Suppressor macrophage treated with lipopolysaccharide for 1 hour (primary cell): Measurements from ENCODE around the gene ZNF827.
A peak's percentile ranks its signal among the peaks of the same experiment; 100 is the strongest.

Experiments
- DNase-seq, 3 donors: peaks; one replicate each; pipeline ENCODE4 v3.0.0-alpha.2; 2020 to 2022

ZNF827 gene

GRCh38 chr4:145821766-145822165, 116.9 kb downstream of the ZNF827 start:
- no peak for DNase-seq

GRCh38 chr4:145820407-145820806, 118.2 kb downstream of the ZNF827 start:
- peak; percentile 57 to 75 (median 65) for DNase-seq

DNA sequence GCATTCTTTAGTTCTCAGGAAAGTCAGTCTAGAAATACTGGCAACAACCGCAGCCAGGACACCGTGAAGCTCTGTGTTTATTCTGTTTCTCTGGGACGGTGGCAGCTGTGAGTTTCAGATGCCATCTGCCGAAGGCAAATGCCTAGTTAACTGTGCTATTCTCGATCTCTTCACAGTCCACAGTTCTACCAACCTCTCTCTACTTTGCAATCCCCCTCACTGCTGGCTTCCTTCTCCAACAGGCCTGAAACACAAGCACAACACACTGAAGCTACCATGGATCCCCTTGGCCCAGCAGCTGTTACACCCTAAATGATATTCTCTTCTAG, 118.8 kb downstream of the ZNF827 start:
- DNase-seq: no peak

GRCh38 chr4:145819101-145819852, 119.3 kb downstream of the ZNF827 start:
- no peak for DNase-seq

DNA sequence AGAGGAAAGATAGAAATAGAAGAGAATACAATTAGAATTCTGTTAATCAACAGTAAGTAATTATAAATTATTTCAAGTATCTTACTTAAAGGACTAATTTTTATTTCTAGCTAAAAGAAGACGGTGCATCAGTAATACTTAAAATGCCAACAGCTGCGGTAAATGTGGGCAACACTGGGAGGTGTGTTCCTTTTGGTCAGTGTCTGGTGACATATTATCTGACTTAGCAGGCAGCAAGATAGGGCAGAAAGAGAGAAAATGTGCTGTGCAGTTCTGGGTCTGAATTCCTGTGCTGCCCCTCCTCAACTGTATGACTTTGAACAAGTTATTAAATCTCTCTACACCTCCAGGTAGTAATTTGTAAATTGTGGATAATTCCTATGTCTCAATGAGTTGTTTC, 120.6 kb downstream of the ZNF827 start:
- no peak for DNase-seq

- no peak for DNase-seq
Measured at GRCh38 chr4:145816091-145816490, 122.5 kb downstream of the ZNF827 start.

- no peak for DNase-seq
Measured at GRCh38 chr4:145815626-145816025, 123.0 kb downstream of the ZNF827 start.

DNA sequence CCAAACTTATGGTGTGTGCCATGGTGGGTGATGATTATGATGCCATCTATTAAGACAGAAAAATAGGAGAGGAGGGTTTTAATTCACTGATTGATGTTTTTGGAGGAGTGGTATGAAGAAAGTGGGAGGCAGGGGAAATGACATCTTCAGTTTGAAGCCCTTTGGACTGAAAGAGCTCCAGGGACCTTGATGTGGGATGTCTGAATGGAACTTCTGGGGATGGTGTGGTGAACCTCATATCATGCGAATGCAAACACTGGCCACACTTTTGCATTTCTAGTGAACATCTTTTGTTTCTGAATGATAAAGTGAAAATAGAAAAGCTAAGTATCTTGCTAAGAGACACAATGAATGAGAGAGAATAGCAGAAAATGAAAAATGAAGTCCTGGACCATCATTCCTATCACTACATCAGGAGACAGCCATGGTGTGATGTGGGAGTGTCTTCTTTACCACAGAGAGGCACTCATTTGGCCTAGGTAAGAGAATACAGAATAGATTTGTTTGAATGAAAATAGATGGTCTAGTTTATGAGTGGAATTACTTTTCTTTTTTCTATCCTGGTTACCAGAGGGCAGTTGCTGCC, 123.5 kb downstream of the ZNF827 start:
- peak in 1 of 3 donors; percentile 9 for DNase-seq

GRCh38 chr4:145814246-145814645, 124.4 kb downstream of the ZNF827 start:
- no peak for DNase-seq

DNA sequence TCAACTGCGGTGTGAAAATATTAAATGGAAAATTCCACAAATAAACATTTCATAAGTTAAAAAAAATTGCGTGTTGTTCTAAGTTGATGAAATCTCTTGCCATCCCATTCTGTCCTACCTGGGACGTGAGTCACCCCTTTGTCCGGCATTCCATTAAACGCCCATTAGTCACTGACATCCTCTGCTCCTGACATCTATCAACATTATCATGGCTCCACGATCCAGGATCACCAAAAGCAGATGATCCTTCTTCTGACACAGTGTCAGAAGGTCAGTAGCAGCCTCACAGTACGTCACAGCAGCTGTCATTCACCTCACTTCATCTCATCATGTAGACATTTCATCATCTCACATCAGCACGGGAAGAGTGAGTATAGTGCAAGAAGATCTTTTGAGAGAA, 125.7 kb downstream of the ZNF827 start:
- peak in 1 of 3 donors; percentile 16 for DNase-seq

GRCh38 chr4:145808848-145809512, 129.6 kb downstream of the ZNF827 start:
- no peak for DNase-seq

DNA sequence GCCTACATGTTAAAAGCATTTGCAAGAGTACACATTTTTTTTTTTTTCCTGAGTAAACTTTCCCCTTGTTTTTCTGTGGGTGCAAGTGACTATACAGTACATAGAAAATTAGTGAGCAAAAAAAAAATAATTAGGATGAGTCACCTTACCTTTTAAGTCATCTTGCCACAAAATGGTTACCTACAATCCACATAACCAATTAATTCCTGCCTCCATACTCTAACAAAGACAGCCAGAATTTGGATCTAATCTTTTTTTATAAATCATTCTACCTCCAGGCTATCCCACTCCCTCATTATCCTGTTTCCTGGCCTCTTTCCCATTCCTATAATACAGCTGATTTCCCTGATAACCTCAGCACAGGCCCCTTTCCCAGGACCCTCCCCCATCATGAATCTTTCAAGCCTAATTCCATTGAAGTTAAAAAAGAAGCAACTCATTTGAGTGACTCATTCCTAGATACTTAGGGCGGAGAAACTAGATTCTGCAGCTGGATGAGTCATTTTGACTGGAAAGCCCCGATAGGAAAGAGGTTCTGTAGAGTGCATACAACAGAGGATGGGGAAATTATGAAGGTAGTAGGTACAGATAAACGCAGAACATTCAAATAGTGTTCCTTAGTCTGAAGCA, 130.5 kb downstream of the ZNF827 start:
- peak; percentile 84 to 94 (median 92) for DNase-seq

- no peak for DNase-seq
Measured at GRCh38 chr4:145805490-145805889, 133.1 kb downstream of the ZNF827 start.

- peak; percentile 57 to 68 (median 68) for DNase-seq
Measured at GRCh38 chr4:145804116-145804515, 134.5 kb downstream of the ZNF827 start.

DNA sequence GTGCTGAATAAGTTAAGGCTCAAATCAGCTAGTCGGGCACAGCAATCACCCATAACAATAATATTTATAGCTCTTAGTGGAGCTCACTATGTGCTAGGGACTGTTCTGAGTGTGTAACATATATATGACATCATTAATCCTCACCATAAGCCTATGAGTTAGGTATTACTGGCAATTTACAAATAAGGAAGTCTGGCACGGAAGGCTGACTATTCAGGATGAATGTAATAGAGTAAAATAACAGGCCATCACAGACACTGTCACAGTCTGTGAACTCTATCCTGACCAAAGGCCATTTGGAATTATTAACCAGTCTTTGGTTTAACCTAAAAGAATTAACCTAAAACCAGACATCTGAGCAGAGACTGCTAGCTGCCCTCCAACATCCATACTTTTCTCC, 139.4 kb downstream of the ZNF827 start:
- peak; percentile 29 to 76 (median 63) for DNase-seq

GRCh38 chr4:145797278-145797677, 141.3 kb downstream of the ZNF827 start:
- no peak for DNase-seq

DNA sequence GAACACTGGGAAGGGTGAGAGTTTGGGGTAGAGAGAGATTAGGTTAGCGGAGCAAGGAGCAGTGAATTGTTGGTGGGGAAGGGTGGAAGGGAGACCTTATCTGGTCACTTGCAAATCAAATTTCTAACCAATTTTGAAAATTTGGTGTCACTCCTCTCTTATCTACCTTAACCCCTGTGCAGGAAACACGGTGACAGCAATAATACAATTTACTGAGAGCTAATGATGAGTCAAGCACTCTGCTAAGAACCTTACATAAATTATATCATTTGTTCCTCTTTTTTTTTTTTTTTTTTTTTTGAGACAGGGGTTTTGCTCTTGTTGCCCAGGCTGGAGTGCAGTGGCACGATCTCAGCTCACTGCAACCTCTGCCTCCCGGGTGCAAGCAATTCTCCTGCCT, 142.3 kb downstream of the ZNF827 start:
- DNase-seq: peak; percentile 17 to 55 (median 36)

GRCh38 chr4:145795521-145795920, 143.1 kb downstream of the ZNF827 start:
- peak in 2 of 3 donors; percentile 27 to 36 for DNase-seq

DNA sequence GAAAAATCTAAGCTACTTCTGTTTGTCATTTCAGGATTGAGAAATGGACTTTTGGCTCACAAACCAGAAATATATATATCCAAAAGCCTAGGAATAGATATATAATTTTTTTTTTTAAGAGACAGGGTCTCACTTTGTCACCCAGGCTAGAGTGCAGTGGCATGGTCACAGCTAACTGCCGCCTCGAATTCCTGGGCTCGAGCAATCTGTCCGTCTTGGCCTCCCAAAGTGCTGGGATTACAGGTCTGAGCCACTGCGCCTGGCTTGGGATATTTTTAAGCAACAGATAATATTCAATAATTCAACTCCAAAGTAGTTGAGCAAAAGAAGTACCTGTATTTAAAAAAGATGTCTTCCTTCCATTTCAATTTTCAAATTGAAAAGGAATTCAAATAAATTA, 146.2 kb downstream of the ZNF827 start:
- no peak for DNase-seq

DNA sequence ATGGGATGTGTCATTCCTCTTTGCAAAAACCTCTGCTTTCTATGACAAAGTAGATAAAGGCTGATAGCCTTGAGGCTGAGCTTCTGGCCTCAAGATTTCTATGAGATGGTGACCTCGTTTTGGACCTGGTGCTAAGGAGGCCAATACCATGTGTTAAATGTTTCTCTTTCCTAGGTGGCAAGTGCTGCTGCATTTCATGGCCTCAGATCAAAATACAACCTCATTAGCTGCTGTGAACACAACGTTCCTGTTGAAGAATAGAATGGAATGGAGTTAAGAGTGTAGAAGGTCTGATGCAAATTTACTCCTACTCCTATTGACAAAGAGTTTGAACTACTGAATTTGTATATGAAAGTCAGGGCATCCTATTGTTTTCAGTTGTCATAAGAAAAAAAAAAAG, 146.6 kb downstream of the ZNF827 start:
- DNase-seq: no peak

DNA sequence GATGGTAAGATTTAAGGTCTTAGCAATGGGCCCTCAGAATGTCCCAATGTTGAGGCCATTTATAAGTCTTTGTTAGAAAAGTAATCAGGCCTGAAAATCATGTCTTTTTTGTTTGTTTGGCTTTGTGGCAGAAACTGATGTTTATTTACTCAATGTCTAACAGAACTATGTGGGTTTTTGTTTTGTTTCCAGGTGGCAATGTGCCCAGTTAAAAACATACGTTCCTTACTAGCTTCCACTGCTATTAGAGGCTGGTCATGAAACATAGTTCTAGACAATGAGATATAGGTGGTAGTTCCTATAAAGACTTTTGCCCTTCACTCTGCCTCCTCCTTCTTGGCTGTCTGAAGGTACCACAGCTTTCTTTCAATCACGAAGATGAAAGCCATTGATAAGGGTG, 149.9 kb downstream of the ZNF827 start:
- DNase-seq: no peak

- DNase-seq: no peak
Measured at GRCh38 chr4:145786830-145787229, 151.8 kb downstream of the ZNF827 start.

- no peak for DNase-seq
Measured at GRCh38 chr4:145786261-145786660, 152.4 kb downstream of the ZNF827 start.
